SIG-M5 (cell line): ENCODE data around the gene IPO7.
"Not testable (repeated sequence)": the region's sequence is repeated elsewhere in the genome, so short reads cannot be mapped to it uniquely, and the experiment has no call there.

Experiments used
- DNase-seq: peaks from one replicate; lab custom pipeline; 2025; lab: John Stamatoyannopoulos, UW

IPO7 gene

GRCh38 chr11:9399466-9399865 lies 15.0 kb downstream of the IPO7 start:
- no peak for DNase-seq

GRCh38 chr11:9401884-9402283 lies 17.4 kb downstream of the IPO7 start:
- not testable (repeated sequence) for DNase-seq

- no peak for DNase-seq
Measured at GRCh38 chr11:9428706-9429105, 44.3 kb downstream of the IPO7 start.

GRCh38 chr11:9438611-9439010 lies 54.2 kb downstream of the IPO7 start:
- no peak for DNase-seq

GRCh38 chr11:9446230-9446629 lies 61.8 kb downstream of the IPO7 start:
- no peak for DNase-seq

- no peak for DNase-seq
Measured at GRCh38 chr11:9448576-9449352, 64.3 kb downstream of the IPO7 start.

- DNase-seq = not testable (repeated sequence)
Measured at GRCh38 chr11:9452023-9452422, 67.6 kb downstream of the IPO7 start.

GRCh38 chr11:9455722-9456121 lies 71.3 kb downstream of the IPO7 start:
- no peak for DNase-seq

GRCh38 chr11:9459667-9460321 lies 75.3 kb downstream of the IPO7 start:
- DNase-seq = no peak

- peak; percentile 94 for DNase-seq
Measured at GRCh38 chr11:9460322-9461062, 76.0 kb downstream of the IPO7 start, which contains the start of gene ZNF143. ZNF143 (plus strand) TSS chr11:9461012; CDS start chr11:9471309, 10,297 bp downstream.

- DNase-seq = no peak
Measured at GRCh38 chr11:9461063-9461759, 76.8 kb downstream of the IPO7 start.

GRCh38 chr11:9461760-9462134 lies 77.3 kb downstream of the IPO7 start:
- DNase-seq = no peak

- no peak for DNase-seq
Measured at GRCh38 chr11:9462172-9462799, 77.8 kb downstream of the IPO7 start.

- DNase-seq = no peak
Measured at GRCh38 chr11:9462806-9463537, 78.5 kb downstream of the IPO7 start.

- DNase-seq = no peak
Measured at GRCh38 chr11:9470765-9471164, 86.3 kb downstream of the IPO7 start.

- DNase-seq = no peak
Measured at GRCh38 chr11:9473408-9473807, 89.0 kb downstream of the IPO7 start.

GRCh38 chr11:9479899-9480298 lies 95.4 kb downstream of the IPO7 start:
- DNase-seq = no peak

- DNase-seq = no peak
Measured at GRCh38 chr11:9489080-9489765, 104.8 kb downstream of the IPO7 start.

- no peak for DNase-seq
Measured at GRCh38 chr11:9490376-9490775, 105.9 kb downstream of the IPO7 start.

- DNase-seq = no peak
Measured at GRCh38 chr11:9493492-9493891, 109.0 kb downstream of the IPO7 start.
